ENCODE data around the gene LAMTOR4.

Gene LAMTOR4

GRCh38 chr7:100130608-100131453 lies 17.9 kb upstream of the LAMTOR4 start:
- no peak overlapping the region for H3K4me3 ChIP-seq (ENCODE audit: low read length)
- peaks cover 20% of the 10 kb centered on the region for H3F3A ChIP-seq (ENCODE audit: control insufficient read depth, insufficient read depth)
- no peaks in the 10 kb centered on the region for H3K9me2 ChIP-seq (replicated peaks; ENCODE audit: control insufficient read depth, low read length)
- peaks cover 19% of the 10 kb centered on the region for H3K79me2 ChIP-seq (ENCODE audit: control insufficient read depth, low read length)
- no peaks in the 10 kb centered on the region for H4K20me1 ChIP-seq (ENCODE audit: control insufficient read depth, insufficient read depth, low read depth, low read length)
- TF ChIP-seq CTCF (IDR thresholded peaks at IDR 0.05; ENCODE audit: low read depth, low read length, poor library complexity, severe bottlenecking) = peak; percentile 81
- no peak for TF ChIP-seq EZH2phosphoT487 (IDR thresholded peaks at IDR 0.05; ENCODE audit: borderline replicate concordance, low read length)
- H3K27ac ChIP-seq (ENCODE audit: low read depth, low read length) = no peak overlapping the region
- H3K4me1 ChIP-seq (ENCODE audit: control insufficient read depth, low read length) = peaks cover 33% of the 10 kb centered on the region
- H3K4me2 ChIP-seq (ENCODE audit: low read length) = no peak overlapping the region
- H3K36me3 ChIP-seq (ENCODE audit: control insufficient read depth, low read length) = peaks cover 8% of the 10 kb centered on the region; the same call in 1 of the 2 replicates
- H3K27me3 ChIP-seq (ENCODE audit: control insufficient read depth, low read length) = no peaks in the 10 kb centered on the region
- H3K9me3 ChIP-seq (ENCODE audit: control insufficient read depth, insufficient read depth, low read length) = no peaks in the 10 kb centered on the region

DNA sequence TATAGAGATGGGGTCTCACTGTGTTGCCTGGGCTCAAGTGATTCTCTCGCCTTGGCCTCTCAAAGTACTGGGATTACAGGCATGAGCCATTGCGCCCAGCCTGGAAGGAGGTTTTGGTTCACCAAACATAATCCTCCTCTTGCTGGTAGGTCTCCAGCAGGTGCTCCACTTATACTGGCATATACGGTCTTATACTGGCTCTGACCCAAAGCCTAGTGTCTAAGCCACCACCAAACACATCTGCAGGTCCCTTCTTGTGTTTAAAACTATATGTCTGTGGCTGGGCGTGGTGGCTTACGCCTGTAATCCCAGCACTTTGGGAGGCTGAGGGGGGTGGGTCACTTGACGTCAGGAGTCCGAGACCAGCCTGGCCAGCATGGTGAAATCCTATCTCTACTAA lies 16.6 kb upstream of the LAMTOR4 start:
- TF ChIP-seq EZH2phosphoT487 (IDR thresholded peaks at IDR 0.05; ENCODE audit: borderline replicate concordance, low read length) = no peak
- no peak for TF ChIP-seq CTCF (IDR thresholded peaks at IDR 0.05; ENCODE audit: low read depth, low read length, poor library complexity, severe bottlenecking)
- H3K27me3 ChIP-seq (ENCODE audit: control insufficient read depth, low read length) = no peaks in the 10 kb centered on the region
- H3K27ac ChIP-seq (ENCODE audit: low read depth, low read length) = no peak overlapping the region
- peak overlapping the region; percentile 14; the same call in 1 of the 2 replicates for H3K4me2 ChIP-seq (ENCODE audit: low read length)
- no peaks in the 10 kb centered on the region for H4K20me1 ChIP-seq (ENCODE audit: control insufficient read depth, insufficient read depth, low read depth, low read length)
- peaks cover 11% of the 10 kb centered on the region for H3K79me2 ChIP-seq (ENCODE audit: control insufficient read depth, low read length)
- no peak overlapping the region for H3K4me3 ChIP-seq (ENCODE audit: low read length)
- H3K9me3 ChIP-seq (ENCODE audit: control insufficient read depth, insufficient read depth, low read length) = no peaks in the 10 kb centered on the region
- peaks cover 13% of the 10 kb centered on the region for H3F3A ChIP-seq (ENCODE audit: control insufficient read depth, insufficient read depth)
- peaks cover 32% of the 10 kb centered on the region for H3K4me1 ChIP-seq (ENCODE audit: control insufficient read depth, low read length)
- H3K9me2 ChIP-seq (replicated peaks; ENCODE audit: control insufficient read depth, low read length) = no peaks in the 10 kb centered on the region
- H3K36me3 ChIP-seq (ENCODE audit: control insufficient read depth, low read length) = no peaks in the 10 kb centered on the region

DNA sequence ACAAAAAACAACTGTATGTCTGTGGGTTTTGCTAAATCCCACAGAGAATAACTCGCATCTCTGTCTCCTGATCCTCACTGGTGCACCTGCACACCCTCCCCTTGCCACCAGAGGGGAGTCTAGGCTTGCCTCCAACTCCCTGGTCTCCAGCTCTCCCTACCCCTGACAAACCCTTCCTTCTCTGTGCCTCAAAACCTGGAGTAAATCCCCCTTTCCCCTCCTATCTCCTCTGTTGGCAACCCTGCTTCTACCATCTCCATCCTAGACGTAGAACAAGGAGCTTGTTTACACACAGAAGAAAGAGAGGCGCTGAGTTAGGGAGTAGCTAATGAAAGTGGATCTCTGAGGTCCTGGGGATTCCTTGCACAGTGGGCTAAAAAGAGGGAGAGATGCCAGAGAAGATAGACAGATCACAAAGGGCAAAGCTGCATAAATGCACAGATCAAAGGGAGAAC lies 16.0 kb upstream of the LAMTOR4 start:
- Histone ChIP-seq H3K9me2 (replicated peaks; ENCODE audit: control insufficient read depth, low read length) (no peaks in the 10 kb centered on the region), H3F3A (ENCODE audit: control insufficient read depth, insufficient read depth) (peaks cover 18% of the 10 kb centered on the region), H3K36me3 (ENCODE audit: control insufficient read depth, low read length) (no peaks in the 10 kb centered on the region), H3K4me3 (ENCODE audit: low read length) (no peak overlapping the region), H3K4me2 (ENCODE audit: low read length) (peak overlapping the region; percentile 14; the same call in 1 of the 2 replicates), H4K20me1 (ENCODE audit: control insufficient read depth, insufficient read depth, low read depth, low read length) (no peaks in the 10 kb centered on the region), H3K27me3 (ENCODE audit: control insufficient read depth, low read length) (no peaks in the 10 kb centered on the region), H3K9me3 (ENCODE audit: control insufficient read depth, insufficient read depth, low read length) (no peaks in the 10 kb centered on the region), H3K79me2 (ENCODE audit: control insufficient read depth, low read length) (peaks cover 8% of the 10 kb centered on the region), H3K4me1 (ENCODE audit: control insufficient read depth, low read length) (peaks cover 35% of the 10 kb centered on the region), H3K27ac (ENCODE audit: low read depth, low read length) (no peak overlapping the region)
- TF ChIP-seq CTCF (IDR thresholded peaks at IDR 0.05; ENCODE audit: low read depth, low read length, poor library complexity, severe bottlenecking) = peak; percentile 97
- TF ChIP-seq EZH2phosphoT487 (IDR thresholded peaks at IDR 0.05; ENCODE audit: borderline replicate concordance, low read length) = no peak
